MG63 (cell line): ENCODE results near the gene NUDT9. TPM values are rescaled to one million over a fixed set of nuclear protein-coding genes. Genes with fewer than 3 reads are reported as not detected.
"Not testable (repeated sequence)": the region's sequence is repeated elsewhere in the genome, so short reads cannot be mapped to it uniquely, and the experiment has no call there.

ENCODE experiments used
- DNase-seq: peaks from one replicate; pipeline ENCODE4 v3.0.0-alpha.2; 2020
- H3K27me3 ChIP-seq: fragments of 250-450 bp; sonication (Bioruptor Pico); 2 replicates; pipeline ENCODE4 v1.5.1; 2020; ENCODE audit warnings: mild to moderate bottlenecking, moderate library complexity
- H3K36me3 ChIP-seq: fragments of 250-450 bp; sonication (Bioruptor Pico); 2 replicates; pipeline ENCODE4 v1.5.1; 2020; ENCODE audit warnings: mild to moderate bottlenecking, moderate library complexity
- H3K4me3 ChIP-seq: fragments of 250-450 bp; sonication (Bioruptor Pico); 2 replicates; pipeline ENCODE4 v1.5.1; 2020; ENCODE audit warnings: mild to moderate bottlenecking, moderate library complexity
- H3K9me3 ChIP-seq: fragments of 250-450 bp; sonication (Bioruptor Pico); 2 replicates; pipeline ENCODE4 v1.5.1; 2020; ENCODE audit warnings: mild to moderate bottlenecking, moderate library complexity
- total RNA-seq: library from RNA; depleted of rRNA; stranded (reverse); fragments of >200 nt; shearing (Covaris generic); gene quantifications from 2 replicates; pipeline ENCODE4 v1.2.3, GENCODE V29; 2014; ENCODE audit warnings: low replicate concordance

Gene NUDT9
- total RNA-seq, 1 experiment from 2014 or later = 9.9 TPM

GRCh38 chr4:87488666-87489065 lies 66.3 kb downstream of the NUDT9 start:
- H3K27me3 ChIP-seq, DNase-seq, H3K4me3 ChIP-seq, H3K9me3 ChIP-seq, H3K36me3 ChIP-seq: not testable (repeated sequence)

- Histone ChIP-seq H3K36me3 (no peaks in the 10 kb centered on the region), H3K9me3 (no peaks in the 10 kb centered on the region), H3K4me3 (no peak overlapping the region), H3K27me3 (no peaks in the 10 kb centered on the region)
- no peak for DNase-seq
Measured at GRCh38 chr4:87489678-87490077, 67.3 kb downstream of the NUDT9 start.

- DNase-seq = no peak
- H3K36me3 ChIP-seq = no peaks in the 10 kb centered on the region
- H3K4me3 ChIP-seq = no peak overlapping the region
- no peaks in the 10 kb centered on the region for H3K27me3 ChIP-seq
- no peaks in the 10 kb centered on the region for H3K9me3 ChIP-seq
Measured at GRCh38 chr4:87490664-87491369, 68.4 kb downstream of the NUDT9 start.

GRCh38 chr4:87491436-87491835 lies 69.1 kb downstream of the NUDT9 start:
- DNase-seq = no peak
- H3K36me3 ChIP-seq = no peaks in the 10 kb centered on the region
- no peaks in the 10 kb centered on the region for H3K9me3 ChIP-seq
- H3K27me3 ChIP-seq = no peaks in the 10 kb centered on the region
- H3K4me3 ChIP-seq = no peak overlapping the region

GRCh38 chr4:87491851-87492250 lies 69.5 kb downstream of the NUDT9 start:
- not testable (repeated sequence) for DNase-seq, H3K27me3 ChIP-seq, H3K9me3 ChIP-seq, H3K4me3 ChIP-seq, H3K36me3 ChIP-seq

GRCh38 chr4:87493115-87493514 lies 70.7 kb downstream of the NUDT9 start:
- Histone ChIP-seq H3K36me3 (no peaks in the 10 kb centered on the region), H3K4me3 (no peak overlapping the region), H3K27me3 (no peaks in the 10 kb centered on the region), H3K9me3 (no peaks in the 10 kb centered on the region)
- no peak for DNase-seq

GRCh38 chr4:87497159-87497558 lies 74.8 kb downstream of the NUDT9 start:
- DNase-seq = no peak

GRCh38 chr4:87497578-87497977 lies 75.2 kb downstream of the NUDT9 start:
- H3K27me3 ChIP-seq = no peaks in the 10 kb centered on the region
- no peak overlapping the region for H3K4me3 ChIP-seq
- H3K36me3 ChIP-seq = no peaks in the 10 kb centered on the region
- no peak for DNase-seq
- H3K9me3 ChIP-seq = no peaks in the 10 kb centered on the region

More at GRCh38 chr4:87497159-87497558, 74.8 kb downstream of the NUDT9 start:
- no peaks in the 10 kb centered on the region for H3K36me3 ChIP-seq
- H3K4me3 ChIP-seq = no peak overlapping the region
- H3K27me3 ChIP-seq = no peaks in the 10 kb centered on the region
- no peaks in the 10 kb centered on the region for H3K9me3 ChIP-seq

GRCh38 chr4:87498446-87498900 lies 76.1 kb downstream of the NUDT9 start:
- H3K27me3 ChIP-seq = no peaks in the 10 kb centered on the region
- H3K36me3 ChIP-seq = no peaks in the 10 kb centered on the region
- DNase-seq = peak; percentile 23
- H3K9me3 ChIP-seq = no peaks in the 10 kb centered on the region
- peak overlapping the region; percentile 19 for H3K4me3 ChIP-seq

GRCh38 chr4:87499403-87500091 lies 77.2 kb downstream of the NUDT9 start:
- H3K36me3 ChIP-seq = no peaks in the 10 kb centered on the region
- DNase-seq = no peak
- no peak overlapping the region for H3K4me3 ChIP-seq
- H3K9me3 ChIP-seq = no peaks in the 10 kb centered on the region
- H3K27me3 ChIP-seq = no peaks in the 10 kb centered on the region

- no peak overlapping the region for H3K4me3 ChIP-seq
- no peaks in the 10 kb centered on the region for H3K36me3 ChIP-seq
- DNase-seq = no peak
- no peaks in the 10 kb centered on the region for H3K27me3 ChIP-seq
- no peaks in the 10 kb centered on the region for H3K9me3 ChIP-seq
Measured at GRCh38 chr4:87500092-87500462, 77.7 kb downstream of the NUDT9 start.

- no peak overlapping the region for H3K4me3 ChIP-seq
- H3K36me3 ChIP-seq = no peaks in the 10 kb centered on the region
- DNase-seq = no peak
- no peaks in the 10 kb centered on the region for H3K27me3 ChIP-seq
- no peaks in the 10 kb centered on the region for H3K9me3 ChIP-seq
Measured at GRCh38 chr4:87502580-87503238, 80.3 kb downstream of the NUDT9 start.

GRCh38 chr4:87505862-87506261 lies 83.5 kb downstream of the NUDT9 start:
- H3K27me3 ChIP-seq = no peaks in the 10 kb centered on the region
- H3K4me3 ChIP-seq = no peak overlapping the region
- no peaks in the 10 kb centered on the region for H3K9me3 ChIP-seq
- H3K36me3 ChIP-seq = no peaks in the 10 kb centered on the region
- no peak for DNase-seq

GRCh38 chr4:87506974-87507701 lies 84.8 kb downstream of the NUDT9 start:
- H3K4me3 ChIP-seq = no peak overlapping the region

More at GRCh38 chr4:87506974-87507701, 84.8 kb downstream of the NUDT9 start:
- Histone ChIP-seq H3K36me3 (no peaks in the 10 kb centered on the region), H3K9me3 (no peaks in the 10 kb centered on the region), H3K27me3 (no peaks in the 10 kb centered on the region)
- no peak for DNase-seq
